Esophagus squamous epithelium (tissue), 5 donors: ENCODE measurements around the gene CCDC61. TPM values are rescaled to one million over a fixed set of nuclear protein-coding genes. Genes with fewer than 3 reads are reported as not detected.

ENCODE experiments used
- DNase-seq: peaks from one replicate; lab custom pipeline; 2025; lab: John Stamatoyannopoulos, UW
- H3K27ac ChIP-seq, 4 donors: fragments of 200-600 bp; sonication (generic); one replicate each; pipeline ENCODE4 v1.5.1; 2016 to 2019; ENCODE audit warnings: mild to moderate bottlenecking in 1 of 4
- H3K27me3 ChIP-seq, 4 donors: fragments of 200-600 bp; sonication (generic); 1 replicate in 3 of 4; 2 replicates in 1 of 4; pipeline versions ENCODE4 v1.5.1 to v1.6.0; 2017 to 2021; ENCODE audit warnings: antibody characterized with exemption in 1 of 4
- H3K36me3 ChIP-seq, 3 donors: fragments of 200-600 bp; sonication (generic); one replicate each; pipeline ENCODE4 v1.5.1; 2016 to 2019
- H3K4me1 ChIP-seq, 3 donors: fragments of 200-600 bp; sonication (generic); one replicate each; pipeline ENCODE4 v1.5.1; 2017 to 2019
- H3K4me3 ChIP-seq, 4 donors: fragments of 200-600 bp; sonication (generic); 1 replicate in 3 of 4; 2 replicates in 1 of 4; pipeline ENCODE4 v1.5.1; 2016 to 2019; ENCODE audit warnings: mild to moderate bottlenecking in 2 of 4, moderate library complexity in 1 of 4
- H3K9me3 ChIP-seq, 3 donors: fragments of 200-600 bp; sonication (generic); one replicate each; pipeline ENCODE4 v1.5.1; 2016 to 2019
- POLR2A ChIP-seq, 4 donors: fragments of 450-650 bp; IDR thresholded peaks; one replicate each; pipeline ENCODE4 v1.6.1; 2017; ENCODE audit warnings: antibody characterized with exemption in 4 of 4, mild to moderate bottlenecking in 4 of 4, moderate library complexity in 3 of 4
- WGBS, 2 donors: methylation state at CpG; one replicate each; pipeline ENCODE4 v1.1.5; 2018; 5-methylcytosine and 5-hydroxymethylcytosine counted together
- intact Hi-C: fragments of 100-400 bp; cut with DNase I; formaldehyde crosslinking; loops from one replicate; pipeline ENCODE4 v1.15.0; 2022
- total RNA-seq, 4 donors: library from RNA; depleted of rRNA; stranded (reverse); fragments of >200 nt; gene quantifications; one replicate each; pipeline ENCODE4 v1.1.0, GENCODE V29; 2016
- TF ChIP-seq, protein P1 (sequence below), 6 experiments: fragments of 450-650 bp in 4 of 6; fragments of 200-600 bp in 2 of 6; sonication (generic) in 2 of 6; IDR thresholded peaks; one replicate each; pipeline ENCODE4 v1.5.1; 2016 to 2019; ENCODE audit warnings: antibody characterized with exemption in 6 of 6, mild to moderate bottlenecking in 4 of 6, moderate library complexity in 4 of 6
- donor health status: DM: yes; HTN: yes; CAD: no.

The CCDC61 gene
- total RNA-seq, 4 donors from 2014 or later, result 5.9 to 9.5 (median 7.4) TPM

DNA sequence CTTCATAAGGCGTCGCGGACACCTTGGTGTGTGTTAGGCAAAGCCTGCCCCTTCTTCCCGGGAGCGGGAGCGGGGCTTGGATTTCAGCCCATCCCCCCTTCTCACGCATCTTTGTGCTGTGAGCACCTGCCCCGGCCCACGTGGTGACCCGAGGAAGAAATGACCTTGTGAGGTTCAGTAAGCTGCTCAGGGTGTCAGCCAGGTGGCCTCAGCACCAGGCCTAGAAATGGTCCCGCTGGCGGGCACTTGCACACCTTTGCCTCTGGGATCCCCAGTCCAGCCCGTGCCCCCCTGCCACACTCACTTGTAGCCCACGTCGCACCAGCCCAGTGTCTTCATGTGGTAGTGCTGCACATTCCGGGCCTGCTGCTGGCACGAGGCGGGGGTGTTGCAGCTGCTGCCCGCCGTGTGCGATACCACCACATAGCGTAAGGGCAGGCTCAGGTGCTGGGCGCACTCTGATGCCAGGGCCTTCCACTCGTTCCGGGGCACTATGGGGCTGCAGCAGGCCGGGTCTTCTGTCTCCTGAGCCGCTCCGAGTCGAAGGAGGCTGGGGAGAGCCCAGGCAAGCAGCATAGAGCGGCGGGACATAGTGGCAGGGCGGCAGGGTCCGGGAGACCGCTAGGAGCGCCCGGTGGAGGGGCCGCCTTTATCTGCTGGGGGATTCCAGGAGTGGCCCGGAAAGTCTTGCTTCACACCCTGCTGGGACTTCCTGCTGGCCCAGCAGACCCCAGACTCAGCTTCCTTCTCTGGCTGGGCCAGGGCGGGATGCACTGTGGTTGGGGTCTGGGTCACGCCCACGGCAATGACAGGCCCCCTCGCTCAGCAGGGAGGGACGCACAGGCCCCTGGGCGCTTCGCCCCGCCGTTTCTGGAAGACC is 27.4 kb downstream of the CCDC61 start, which contains the start of gene PGLYRP1:
Gene PGLYRP1 (minus strand): TSS at position 623 of the 880 bp plus-strand sequence. CDS start 32 bp downstream, at position 591.
- H3K27ac ChIP-seq, result no peak within 1 kb of the TSS

DNA sequence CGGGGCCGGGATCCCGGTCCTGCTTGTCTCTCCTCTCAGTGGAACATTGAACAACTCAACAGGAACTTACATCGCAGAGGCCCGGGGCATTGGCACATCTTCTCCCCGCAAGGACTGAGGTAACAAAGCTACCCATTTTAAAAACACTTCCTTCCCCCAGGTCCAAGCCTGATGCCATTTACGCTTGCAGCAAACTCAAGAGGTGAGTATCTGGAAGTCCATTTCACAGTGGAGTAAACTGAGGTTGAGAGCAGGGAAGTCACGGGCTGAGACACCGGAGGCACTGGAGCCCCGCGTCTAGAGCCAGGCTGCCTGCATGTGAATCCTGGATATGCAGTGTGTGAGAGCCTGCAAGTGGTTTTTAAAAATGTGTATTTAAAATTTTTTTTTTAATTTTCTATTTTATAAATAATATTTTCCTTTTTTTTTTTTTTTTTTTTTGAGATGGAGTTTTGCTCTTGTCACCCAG is 28.1 kb downstream of the CCDC61 start:
- DNase-seq, result no peak
- no peak for TF ChIP-seq POLR2A (IDR thresholded peaks at IDR 0.05)
- TF ChIP-seq, protein P1, sequence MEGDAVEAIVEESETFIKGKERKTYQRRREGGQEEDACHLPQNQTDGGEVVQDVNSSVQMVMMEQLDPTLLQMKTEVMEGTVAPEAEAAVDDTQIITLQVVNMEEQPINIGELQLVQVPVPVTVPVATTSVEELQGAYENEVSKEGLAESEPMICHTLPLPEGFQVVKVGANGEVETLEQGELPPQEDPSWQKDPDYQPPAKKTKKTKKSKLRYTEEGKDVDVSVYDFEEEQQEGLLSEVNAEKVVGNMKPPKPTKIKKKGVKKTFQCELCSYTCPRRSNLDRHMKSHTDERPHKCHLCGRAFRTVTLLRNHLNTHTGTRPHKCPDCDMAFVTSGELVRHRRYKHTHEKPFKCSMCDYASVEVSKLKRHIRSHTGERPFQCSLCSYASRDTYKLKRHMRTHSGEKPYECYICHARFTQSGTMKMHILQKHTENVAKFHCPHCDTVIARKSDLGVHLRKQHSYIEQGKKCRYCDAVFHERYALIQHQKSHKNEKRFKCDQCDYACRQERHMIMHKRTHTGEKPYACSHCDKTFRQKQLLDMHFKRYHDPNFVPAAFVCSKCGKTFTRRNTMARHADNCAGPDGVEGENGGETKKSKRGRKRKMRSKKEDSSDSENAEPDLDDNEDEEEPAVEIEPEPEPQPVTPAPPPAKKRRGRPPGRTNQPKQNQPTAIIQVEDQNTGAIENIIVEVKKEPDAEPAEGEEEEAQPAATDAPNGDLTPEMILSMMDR (IDR thresholded peaks at IDR 0.05), result no peak
- Histone ChIP-seq H3K36me3 (peaks cover 0 to 5% (median 0%) of the 10 kb centered on the region in 3 donors), H3K4me1 (peaks cover 10 to 26% (median 10%) of the 10 kb centered on the region in 3 donors), H3K9me3 (no peaks in the 10 kb centered on the region), H3K27ac (no peak overlapping the region), H3K27me3 (peaks cover 0 to 60% (median 2%) of the 10 kb centered on the region in 4 donors), H3K4me3 (no peak overlapping the region)
- WGBS, 2 donors, result 51 to 68% methylated on average over 7 to 10 of the region's 11 CpGs
- intact Hi-C loops, result loop anchor here (10.0 kb wide), 1 partner anchor 241 kb away; no protein-coding TSS in a partner anchor

More for the DNA sequence above, 27.4 kb downstream of the CCDC61 start, which contains the start of gene PGLYRP1:
- no peak for DNase-seq
- Histone ChIP-seq H3K4me3 (no peak within 1 kb of the TSS), H3K36me3 (peaks cover 0 to 12% (median 0%) of the 10 kb centered on the region in 3 donors), H3K27me3 (peaks cover 0 to 54% (median 2%) of the 10 kb centered on the region in 4 donors), H3K9me3 (no peaks in the 10 kb centered on the region), H3K4me1 (peaks cover 10 to 26% (median 10%) of the 10 kb centered on the region in 3 donors)
- TF ChIP-seq POLR2A (IDR thresholded peaks at IDR 0.05), result no peak
- TF ChIP-seq, protein P1 (IDR thresholded peaks at IDR 0.05), result no peak
- WGBS, 2 donors, result 0 to 30% methylated on average over 3 to 11 of the region's 47 CpGs
- intact Hi-C loops, result loop anchor here (10.0 kb wide), 1 partner anchor 242 kb away; no protein-coding TSS in a partner anchor

DNA sequence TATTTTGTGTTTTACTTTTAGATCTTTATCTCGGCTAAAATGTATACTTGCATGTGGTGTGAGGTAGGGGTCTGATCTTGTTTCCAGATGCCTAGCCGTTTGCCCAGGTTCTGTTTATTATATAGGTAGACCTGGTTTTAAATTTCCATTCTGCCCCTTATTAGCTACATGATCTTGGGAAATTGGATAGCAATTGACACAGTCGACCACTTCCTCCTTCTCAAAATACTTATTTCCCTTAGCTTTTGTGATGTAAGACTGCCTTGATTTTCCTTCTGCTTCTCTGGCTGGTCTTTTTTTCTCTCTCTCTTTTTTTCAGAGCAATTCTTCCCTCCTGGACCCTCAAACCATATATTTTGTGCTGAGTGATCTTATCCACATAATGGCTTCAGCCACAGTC is 30.6 kb downstream of the CCDC61 start:
- Histone ChIP-seq H3K4me3 (no peak overlapping the region), H3K4me1 (peaks cover 10 to 21% (median 10%) of the 10 kb centered on the region in 3 donors), H3K9me3 (no peaks in the 10 kb centered on the region), H3K36me3 (no peaks in the 10 kb centered on the region), H3K27ac (no peak overlapping the region), H3K27me3 (peaks cover 0 to 68% (median 2%) of the 10 kb centered on the region in 4 donors)
- 55 to 65% methylated on average over 3 of the region's 3 CpGs for WGBS, 2 donors
- no peak for DNase-seq
- intact Hi-C loops, result loop anchor here (10.0 kb wide), 1 partner anchor 239 kb away; no protein-coding TSS in a partner anchor
- TF ChIP-seq, protein P1 (IDR thresholded peaks at IDR 0.05), result no peak
- TF ChIP-seq POLR2A (IDR thresholded peaks at IDR 0.05), result no peak

DNA sequence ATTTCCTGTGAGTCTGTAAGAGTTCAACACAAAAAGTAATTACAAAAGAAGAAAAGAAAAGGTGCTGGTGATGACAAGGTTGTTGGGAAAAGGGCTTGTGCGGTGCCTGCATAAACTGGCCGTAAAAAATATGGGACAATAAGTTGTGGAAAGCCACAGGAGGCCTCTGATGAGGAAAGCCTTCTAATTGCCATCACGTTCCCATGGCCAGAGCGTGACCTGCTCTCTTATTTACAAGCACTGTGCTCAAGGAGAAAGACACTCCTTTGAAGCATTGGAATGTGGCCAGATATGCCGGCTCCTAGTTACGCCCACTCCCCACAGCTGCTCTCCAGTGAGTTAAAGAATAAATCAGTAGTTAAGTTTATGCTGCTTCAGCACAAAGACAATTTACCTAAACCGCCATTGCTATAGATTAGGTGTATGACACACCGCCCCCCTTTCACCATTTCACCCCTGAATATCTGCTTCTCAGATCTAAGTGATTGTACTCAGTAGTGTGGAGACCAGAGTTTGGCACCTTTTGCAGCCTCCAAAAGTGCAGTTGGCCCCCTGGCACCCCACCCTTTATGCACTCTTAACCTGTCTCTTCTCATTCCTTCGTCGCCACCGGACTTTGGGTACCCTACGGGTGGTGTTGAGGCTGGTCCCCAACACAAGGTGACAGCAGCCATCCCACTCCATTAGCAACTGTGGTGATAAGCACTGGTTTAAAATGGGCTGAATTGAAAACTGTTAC is 35.7 kb downstream of the CCDC61 start:
- peaks cover 0 to 4% (median 0%) of the 10 kb centered on the region in 3 donors for H3K4me1 ChIP-seq
- no peak for TF ChIP-seq POLR2A (IDR thresholded peaks at IDR 0.05)
- TF ChIP-seq, protein P1 (IDR thresholded peaks at IDR 0.05), result no peak
- no peak overlapping the region for H3K4me3 ChIP-seq
- no peak overlapping the region for H3K27ac ChIP-seq
- WGBS, 2 donors, result 62 to 71% methylated on average over 12 of the region's 12 CpGs
- peaks cover 0 to 49% (median 0%) of the 10 kb centered on the region in 4 donors for H3K27me3 ChIP-seq
- H3K36me3 ChIP-seq, result no peaks in the 10 kb centered on the region
- no peaks in the 10 kb centered on the region for H3K9me3 ChIP-seq
- intact Hi-C loops, result loop anchor here (5.0 kb wide), 1 partner anchor 46 kb away; no protein-coding TSS in a partner anchor
- DNase-seq, result no peak
